Glutamatergic neuron (in vitro differentiated cells): ENCODE measurements around the gene CNTNAP2. TPM values are rescaled to one million over a fixed set of nuclear protein-coding genes. Genes with fewer than 3 reads are reported as not detected.

Source experiments
- DNase-seq: peaks from one replicate; pipeline ENCODE4 v3.0.0; 2022
- H3K27ac Mint-ChIP-seq: one replicate; pipeline ENCODE4 v1.8.0; 2020; ENCODE audit warnings: mild to moderate bottlenecking, mixed read lengths, inconsistent platforms; ENCODE audit not compliant: unreplicated experiment
- H3K27me3 Mint-ChIP-seq: one replicate; pipeline ENCODE4 v1.8.0; 2020; ENCODE audit warnings: mild to moderate bottlenecking, moderate library complexity, mixed read lengths, inconsistent platforms; ENCODE audit not compliant: unreplicated experiment
- H3K36me3 Mint-ChIP-seq: one replicate; pipeline ENCODE4 v1.8.0; 2020; ENCODE audit warnings: mild to moderate bottlenecking, mixed read lengths, inconsistent platforms; ENCODE audit not compliant: unreplicated experiment
- H3K4me1 Mint-ChIP-seq: one replicate; pipeline ENCODE4 v1.8.0; 2020; ENCODE audit warnings: mild to moderate bottlenecking, low read depth, mixed read lengths, inconsistent platforms; ENCODE audit not compliant: unreplicated experiment
- H3K4me3 Mint-ChIP-seq: one replicate; pipeline ENCODE4 v1.8.0; 2020; ENCODE audit warnings: mild to moderate bottlenecking, mixed read lengths, inconsistent platforms; ENCODE audit not compliant: unreplicated experiment
- H3K9me3 Mint-ChIP-seq: one replicate; pipeline ENCODE4 v1.8.0; 2020; ENCODE audit warnings: mild to moderate bottlenecking, moderate library complexity, mixed read lengths, inconsistent platforms; ENCODE audit not compliant: unreplicated experiment
- CTCF ChIP-seq: fragments of 200-600 bp; sonication (generic); IDR thresholded peaks from one replicate; pipeline ENCODE4 v1.5.0; 2021; ENCODE audit not compliant: partially characterized antibody, unreplicated experiment
- total RNA-seq: library from RNA; stranded (reverse); fragmentation: NEBNext Ultra II Directional; extraction: Animal tissue kit (Norgen Biotek cat#: 25700); gene quantifications from one replicate; pipeline ENCODE4 v1.2.1, GENCODE V29; 2021; ENCODE audit not compliant: unreplicated experiment

CNTNAP2 gene
- total RNA-seq, 1 donor from 2014 or later = 25.8 TPM

- Mint-ChIP-seq H3K27me3 (peaks cover 2% of the 10 kb centered on the region), H3K36me3 (no peaks in the 10 kb centered on the region), H3K27ac (no peak overlapping the region), H3K4me3 (no peak overlapping the region), H3K4me1 (no peaks in the 10 kb centered on the region), H3K9me3 (no peaks in the 10 kb centered on the region)
- no peak for DNase-seq
- no peak for TF ChIP-seq CTCF
Measured at GRCh38 chr7:146865696-146866095, 749.1 kb downstream of the CNTNAP2 start.

- Mint-ChIP-seq H3K4me3 (no peak overlapping the region), H3K9me3 (peaks cover 3% of the 10 kb centered on the region), H3K36me3 (no peaks in the 10 kb centered on the region), H3K27me3 (peaks cover 2% of the 10 kb centered on the region), H3K4me1 (no peaks in the 10 kb centered on the region), H3K27ac (no peak overlapping the region)
- TF ChIP-seq CTCF = no peak
- DNase-seq = no peak
Measured at GRCh38 chr7:146874722-146875121, 758.1 kb downstream of the CNTNAP2 start.

GRCh38 chr7:146875237-146875785 is 758.7 kb downstream of the CNTNAP2 start:
- Mint-ChIP-seq H3K36me3 (no peaks in the 10 kb centered on the region), H3K27me3 (no peaks in the 10 kb centered on the region), H3K4me3 (no peak overlapping the region), H3K9me3 (peaks cover 3% of the 10 kb centered on the region), H3K4me1 (no peaks in the 10 kb centered on the region), H3K27ac (no peak overlapping the region)
- TF ChIP-seq CTCF = no peak
- DNase-seq = no peak

GRCh38 chr7:146875981-146876380 is 759.4 kb downstream of the CNTNAP2 start:
- no peak for DNase-seq
- Mint-ChIP-seq H3K4me3 (no peak overlapping the region), H3K36me3 (no peaks in the 10 kb centered on the region), H3K9me3 (peaks cover 3% of the 10 kb centered on the region), H3K27me3 (no peaks in the 10 kb centered on the region), H3K27ac (no peak overlapping the region), H3K4me1 (no peaks in the 10 kb centered on the region)
- TF ChIP-seq CTCF = no peak

- no peak overlapping the region for H3K27ac Mint-ChIP-seq
- no peaks in the 10 kb centered on the region for H3K27me3 Mint-ChIP-seq
- no peaks in the 10 kb centered on the region for H3K36me3 Mint-ChIP-seq
- no peak for DNase-seq
- peaks cover 3% of the 10 kb centered on the region for H3K9me3 Mint-ChIP-seq
- H3K4me1 Mint-ChIP-seq = no peaks in the 10 kb centered on the region
- no peak overlapping the region for H3K4me3 Mint-ChIP-seq
- no peak for TF ChIP-seq CTCF
Measured at GRCh38 chr7:146876411-146876810, 759.8 kb downstream of the CNTNAP2 start.
